GM19351 (cell line): ENCODE data around the gene GPRC5B.

ENCODE experiments used
- ATAC-seq: cut with Tn5 transposase; IDR thresholded peaks from one replicate; pipeline ENCODE4 v1.9.1; 2021; ENCODE audit warnings: mild to moderate bottlenecking, moderate library complexity; ENCODE audit not compliant: unreplicated experiment

The GPRC5B gene

GRCh38 chr16:19884611-19885450 lies at the start of gene GPRC5B:
GPRC5B (minus strand) TSS chr16:19884848; CDS start chr16:19872845, 12,003 bp downstream.
- no peak for ATAC-seq

GRCh38 chr16:19933740-19934139 lies 49.1 kb upstream of the GPRC5B start:
- ATAC-seq: no peak

- no peak for ATAC-seq
Measured at GRCh38 chr16:19929062-19929511, 44.4 kb upstream of the GPRC5B start.

- no peak for ATAC-seq
Measured at GRCh38 chr16:19928432-19928831, 43.8 kb upstream of the GPRC5B start.

GRCh38 chr16:19926449-19927390 lies 42.1 kb upstream of the GPRC5B start:
- no peak for ATAC-seq

- ATAC-seq: no peak
Measured at GRCh38 chr16:19923396-19923795, 38.7 kb upstream of the GPRC5B start.

GRCh38 chr16:19919142-19919541 lies 34.5 kb upstream of the GPRC5B start:
- no peak for ATAC-seq

- no peak for ATAC-seq
Measured at GRCh38 chr16:19916064-19916463, 31.4 kb upstream of the GPRC5B start.

GRCh38 chr16:19914877-19915276 lies 30.2 kb upstream of the GPRC5B start:
- ATAC-seq: no peak

GRCh38 chr16:19913340-19913645 lies 28.6 kb upstream of the GPRC5B start:
- ATAC-seq: no peak

GRCh38 chr16:19912455-19913339 lies 28.0 kb upstream of the GPRC5B start:
- ATAC-seq: no peak

- ATAC-seq: no peak
Measured at GRCh38 chr16:19911747-19912454, 27.3 kb upstream of the GPRC5B start.

GRCh38 chr16:19911204-19911603 lies 26.6 kb upstream of the GPRC5B start:
- ATAC-seq: no peak

GRCh38 chr16:19909750-19910322 lies 25.2 kb upstream of the GPRC5B start:
- no peak for ATAC-seq

- no peak for ATAC-seq
Measured at GRCh38 chr16:19908921-19909320, 24.3 kb upstream of the GPRC5B start.

- ATAC-seq: peak; percentile 93
Measured at GRCh38 chr16:19907161-19907992, 22.7 kb upstream of the GPRC5B start.

GRCh38 chr16:19901164-19901563 lies 16.5 kb upstream of the GPRC5B start:
- no peak for ATAC-seq

- ATAC-seq: no peak
Measured at GRCh38 chr16:19899605-19899955, 14.9 kb upstream of the GPRC5B start.
